Ishikawa (cell line): ENCODE data around the gene DMXL2.

Source experiments
- CEBPB ChIP-seq: IDR thresholded peaks from 2 replicates; pipeline ENCODE4 v1.6.1; 2012
- EGR1 ChIP-seq: IDR thresholded peaks from 2 replicates; pipeline ENCODE4 v1.6.1; 2012
- EP300 ChIP-seq: IDR thresholded peaks from 2 replicates; pipeline ENCODE4 v1.6.1; 2012; ENCODE audit warnings: borderline replicate concordance
- MAX ChIP-seq: IDR thresholded peaks from 2 replicates; pipeline ENCODE4 v1.6.1; 2012
- NFIC ChIP-seq: IDR thresholded peaks from 2 replicates; pipeline ENCODE4 v1.6.1; 2012
- TCF12 ChIP-seq: IDR thresholded peaks from 2 replicates; pipeline ENCODE4 v1.6.1; 2012; ENCODE audit warnings: low read depth

- no peak for TF ChIP-seq MAX
- no peak for TF ChIP-seq EP300
- no peak for TF ChIP-seq NFIC
- TF ChIP-seq CEBPB, result no peak
- TF ChIP-seq TCF12, result no peak
- no peak for TF ChIP-seq EGR1
Observed at GRCh38 chr15:51497806-51498205, 124.8 kb downstream of the DMXL2 start.
